ENCODE data around the gene CSAG3. TPM values are rescaled to one million over a fixed set of nuclear protein-coding genes. Genes with fewer than 3 reads are reported as not detected.
A peak's percentile ranks its signal among the peaks of the same experiment; 100 is the strongest.
"Not testable (repeated sequence)": the region's sequence is repeated elsewhere in the genome, so short reads cannot be mapped to it uniquely, and the experiment has no call there.

CSAG3 gene
- total RNA-seq = under 1 TPM in 1 of 2 donors, not detected in 1; 0.35 TPM
- 0.43 TPM for polyA plus RNA-seq (2013, experiment 1 of 2)
- not detected for polyA plus RNA-seq (2013, experiment 2 of 2)
- long read RNA-seq, experiment 1, partial matches to known transcripts = 0 of 1 reads
- long read RNA-seq, experiment 1, other reads (novel, unspliced or antisense) = 0 of 1 reads
- long read RNA-seq, experiment 2, partial matches to known transcripts = 0 of 1 reads
- long read RNA-seq, experiment 2, other reads (novel, unspliced or antisense) = 1 of 1 reads
- long read RNA-seq, experiment 3, partial matches to known transcripts = 0 of 1 reads
- long read RNA-seq, experiment 3, other reads (novel, unspliced or antisense) = 1 of 1 reads
- long read RNA-seq, experiment 4 = 0 reads

DNA sequence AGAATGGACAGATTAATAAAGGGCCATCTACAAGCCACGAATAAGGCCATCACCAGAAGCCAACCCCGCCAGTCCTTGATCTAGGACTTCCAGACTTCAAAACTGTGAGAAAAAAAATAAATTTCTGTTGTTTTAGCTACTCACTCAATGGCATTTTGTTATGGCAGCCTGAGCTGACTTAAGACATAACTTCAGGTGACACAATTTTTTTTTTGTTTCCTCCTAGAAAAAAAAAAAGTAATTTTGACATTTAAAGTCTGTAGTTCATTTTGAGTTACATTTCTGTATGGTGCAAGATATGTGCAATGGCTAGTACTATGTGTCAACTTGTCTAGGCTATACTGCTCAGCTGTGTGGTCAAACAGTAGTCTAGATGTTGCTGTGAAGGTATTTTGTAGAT is at the start of gene CSAG3:
CSAG3 (plus strand) TSS at position 301 of the 400 bp plus-strand sequence.
- H3K9me3 Mint-ChIP-seq; DNase-seq; H3K9ac ChIP-seq (ENCODE audit: extremely low read depth, low read length, poor library complexity, severe bottlenecking); H3K4me1 ChIP-seq (ENCODE audit: control insufficient read depth, insufficient read depth, low read length); H3K36me3 ChIP-seq (ENCODE audit: control insufficient read depth, insufficient read depth, low read length); H3K27me3 Mint-ChIP-seq (ENCODE audit: insufficient read depth); H3K4me3 ChIP-seq (ENCODE audit: low read length); H3K4me3 Mint-ChIP-seq; H3K9me3 ChIP-seq (ENCODE audit: control insufficient read depth, low read length); H3K27me3 ChIP-seq (ENCODE audit: control insufficient read depth, insufficient read depth, low read length, poor library complexity, severe bottlenecking); H3K4me1 Mint-ChIP-seq; H3K27ac ChIP-seq (ENCODE audit: low read depth, low read length); H3K27ac Mint-ChIP-seq; H3K36me3 Mint-ChIP-seq (ENCODE audit: low read depth): not testable (repeated sequence)
- no CpG with 5 or more reads among the region's 2 CpGs for WGBS, 2 experiments (ENCODE audit: insufficient coverage in 1 of 2, insufficient read length in 1 of 2)

DNA sequence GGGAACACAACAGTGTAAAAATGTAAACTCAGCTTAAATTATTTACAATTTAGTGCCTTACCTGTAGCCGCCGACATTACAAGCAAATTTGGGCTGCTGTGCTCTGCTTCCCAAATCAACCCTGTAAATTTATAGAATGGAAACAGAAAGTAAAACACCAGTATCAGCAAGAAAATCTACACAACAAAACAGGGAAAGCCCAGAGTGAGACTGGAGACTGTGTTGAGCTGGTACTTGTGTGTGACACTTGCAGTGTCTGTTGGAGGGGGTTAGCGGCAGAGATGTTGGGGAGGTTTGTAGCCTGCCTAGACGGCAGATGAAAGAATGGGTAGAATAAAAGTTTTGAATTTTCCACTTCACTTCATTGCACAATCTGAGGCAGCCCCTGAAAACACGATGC is 45.8 kb upstream of the CSAG3 start:
- not testable (repeated sequence) for H3K36me3 ChIP-seq (ENCODE audit: control insufficient read depth, insufficient read depth, low read length); H3K4me3 ChIP-seq (ENCODE audit: low read length); H3K4me1 Mint-ChIP-seq; DNase-seq; H3K9me3 ChIP-seq (ENCODE audit: control insufficient read depth, low read length); H3K27me3 ChIP-seq (ENCODE audit: control insufficient read depth, insufficient read depth, low read length, poor library complexity, severe bottlenecking); H3K36me3 Mint-ChIP-seq (ENCODE audit: low read depth); H3K27ac Mint-ChIP-seq; H3K27ac ChIP-seq (ENCODE audit: low read depth, low read length); H3K9ac ChIP-seq (ENCODE audit: extremely low read depth, low read length, poor library complexity, severe bottlenecking); H3K9me3 Mint-ChIP-seq; H3K4me1 ChIP-seq (ENCODE audit: control insufficient read depth, insufficient read depth, low read length); H3K4me3 Mint-ChIP-seq; H3K27me3 Mint-ChIP-seq (ENCODE audit: insufficient read depth)
- WGBS, 2 experiments (ENCODE audit: insufficient coverage in 1 of 2, insufficient read length in 1 of 2) = no CpG with 5 or more reads among the region's 5 CpGs

GRCh38 chrX:152713815-152714787 is 44.9 kb upstream of the CSAG3 start, which contains the start of gene MAGEA2B:
MAGEA2B (plus strand) TSS chrX:152714628; CDS start chrX:152717107, 2,479 bp downstream.
- H3K9me3 ChIP-seq (ENCODE audit: control insufficient read depth, low read length); H3K27ac ChIP-seq (ENCODE audit: low read depth, low read length); H3K27me3 ChIP-seq (ENCODE audit: control insufficient read depth, insufficient read depth, low read length, poor library complexity, severe bottlenecking); H3K9ac ChIP-seq (ENCODE audit: extremely low read depth, low read length, poor library complexity, severe bottlenecking); H3K27me3 Mint-ChIP-seq (ENCODE audit: insufficient read depth); DNase-seq; H3K4me1 Mint-ChIP-seq; H3K4me3 ChIP-seq (ENCODE audit: low read length); H3K4me3 Mint-ChIP-seq; H3K27ac Mint-ChIP-seq; H3K36me3 Mint-ChIP-seq (ENCODE audit: low read depth); H3K4me1 ChIP-seq (ENCODE audit: control insufficient read depth, insufficient read depth, low read length); H3K9me3 Mint-ChIP-seq; H3K36me3 ChIP-seq (ENCODE audit: control insufficient read depth, insufficient read depth, low read length): not testable (repeated sequence)
- no CpG with 5 or more reads among the region's 35 CpGs for WGBS, 2 experiments (ENCODE audit: insufficient coverage in 1 of 2, insufficient read length in 1 of 2)

GRCh38 chrX:152725409-152725808 is 33.6 kb upstream of the CSAG3 start:
- Histone ChIP-seq H3K27me3 (ENCODE audit: control insufficient read depth, insufficient read depth, low read length, poor library complexity, severe bottlenecking) (no peaks in the 10 kb centered on the region), H3K4me3 (ENCODE audit: low read length) (no peak overlapping the region), H3K9me3 (ENCODE audit: control insufficient read depth, low read length) (no peaks in the 10 kb centered on the region), H3K36me3 (ENCODE audit: control insufficient read depth, insufficient read depth, low read length) (no peaks in the 10 kb centered on the region), H3K9ac (ENCODE audit: extremely low read depth, low read length, poor library complexity, severe bottlenecking) (no peak overlapping the region), H3K27ac (ENCODE audit: low read depth, low read length) (no peak overlapping the region), H3K4me1 (ENCODE audit: control insufficient read depth, insufficient read depth, low read length) (no peaks in the 10 kb centered on the region)
- Mint-ChIP-seq H3K9me3 (peaks cover 32% of the 10 kb centered on the region), H3K4me1 (no peaks in the 10 kb centered on the region), H3K27me3 (ENCODE audit: insufficient read depth) (no peaks in the 10 kb centered on the region), H3K36me3 (ENCODE audit: low read depth) (no peaks in the 10 kb centered on the region), H3K27ac (no peak overlapping the region), H3K4me3 (no peak overlapping the region)
- TF ChIP-seq, protein P1, sequence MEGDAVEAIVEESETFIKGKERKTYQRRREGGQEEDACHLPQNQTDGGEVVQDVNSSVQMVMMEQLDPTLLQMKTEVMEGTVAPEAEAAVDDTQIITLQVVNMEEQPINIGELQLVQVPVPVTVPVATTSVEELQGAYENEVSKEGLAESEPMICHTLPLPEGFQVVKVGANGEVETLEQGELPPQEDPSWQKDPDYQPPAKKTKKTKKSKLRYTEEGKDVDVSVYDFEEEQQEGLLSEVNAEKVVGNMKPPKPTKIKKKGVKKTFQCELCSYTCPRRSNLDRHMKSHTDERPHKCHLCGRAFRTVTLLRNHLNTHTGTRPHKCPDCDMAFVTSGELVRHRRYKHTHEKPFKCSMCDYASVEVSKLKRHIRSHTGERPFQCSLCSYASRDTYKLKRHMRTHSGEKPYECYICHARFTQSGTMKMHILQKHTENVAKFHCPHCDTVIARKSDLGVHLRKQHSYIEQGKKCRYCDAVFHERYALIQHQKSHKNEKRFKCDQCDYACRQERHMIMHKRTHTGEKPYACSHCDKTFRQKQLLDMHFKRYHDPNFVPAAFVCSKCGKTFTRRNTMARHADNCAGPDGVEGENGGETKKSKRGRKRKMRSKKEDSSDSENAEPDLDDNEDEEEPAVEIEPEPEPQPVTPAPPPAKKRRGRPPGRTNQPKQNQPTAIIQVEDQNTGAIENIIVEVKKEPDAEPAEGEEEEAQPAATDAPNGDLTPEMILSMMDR (conservative IDR thresholded peaks at IDR 0.05) = no peak
- DNase-seq = peak; percentile 53
- WGBS, 2 experiments (ENCODE audit: insufficient coverage in 1 of 2, insufficient read length in 1 of 2) = 75% methylated on average over 7 of the region's 7 CpGs; no CpG with 5 or more reads in 1 of the 2 experiments

All from endodermal cell (in vitro differentiated cells).